Right lobe of liver (tissue), 4 donors: ENCODE data around the gene APH1B.

ENCODE experiments used
- POLR2A ChIP-seq: fragments of 450-650 bp; IDR thresholded peaks from one replicate; pipeline ENCODE4 v1.6.1; 2017; ENCODE audit warnings: antibody characterized with exemption, mild to moderate bottlenecking
- TF ChIP-seq, protein P1 (sequence below), 4 donors: fragments of 200-600 bp in 3 of 4; fragments of 450-650 bp in 1 of 4; IDR thresholded peaks; one replicate each; pipeline versions ENCODE4 v1.5.1 to v1.8.0; 2016 to 2022; ENCODE audit warnings: antibody characterized with exemption in 4 of 4, mild to moderate bottlenecking in 2 of 4
- donor health status: DM: no; HTN: no; CAD: no.
- donor health status: DM: no; HTN: no; CAD: no.
- donor health status: DM: no; HTN: yes; CAD: no.

DNA sequence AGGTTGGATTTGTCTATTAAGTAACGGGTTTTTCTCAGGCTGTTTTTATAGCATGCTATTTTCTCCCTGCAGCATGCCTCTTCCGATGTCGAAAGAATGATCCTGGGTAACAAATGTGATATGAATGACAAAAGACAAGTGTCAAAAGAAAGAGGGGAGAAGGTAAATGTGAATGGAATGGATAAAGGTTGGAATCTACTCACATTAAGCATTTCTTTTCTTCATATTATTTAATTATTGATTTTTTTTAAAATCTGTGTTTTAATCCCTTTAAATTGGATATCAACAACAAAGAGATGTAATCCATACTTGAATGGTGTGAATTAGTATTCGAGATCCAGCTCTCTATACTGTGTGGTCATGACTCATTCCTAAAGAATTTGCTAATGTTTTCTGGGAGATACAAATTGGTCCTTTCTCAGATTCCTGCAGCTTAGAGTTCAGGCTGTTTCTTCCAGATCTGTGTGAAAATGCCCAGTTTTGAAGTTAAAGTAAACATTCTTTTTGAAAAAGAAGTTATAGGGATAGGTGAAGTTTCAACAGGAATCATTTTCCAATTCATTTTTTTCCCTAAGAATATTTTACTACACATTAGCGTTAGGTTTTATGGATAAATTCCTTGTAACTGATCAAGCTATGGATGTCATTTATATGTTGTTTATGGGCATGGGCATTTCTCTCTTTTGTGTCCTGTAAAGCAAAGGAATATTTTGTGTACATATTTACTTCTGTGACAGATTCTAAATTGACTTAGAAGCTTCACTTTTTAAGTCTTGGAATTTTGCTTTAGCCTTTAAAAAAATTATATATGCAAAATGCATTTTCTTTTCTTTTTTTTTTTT is 20.8 kb upstream of the APH1B start:
- TF ChIP-seq, protein P1, sequence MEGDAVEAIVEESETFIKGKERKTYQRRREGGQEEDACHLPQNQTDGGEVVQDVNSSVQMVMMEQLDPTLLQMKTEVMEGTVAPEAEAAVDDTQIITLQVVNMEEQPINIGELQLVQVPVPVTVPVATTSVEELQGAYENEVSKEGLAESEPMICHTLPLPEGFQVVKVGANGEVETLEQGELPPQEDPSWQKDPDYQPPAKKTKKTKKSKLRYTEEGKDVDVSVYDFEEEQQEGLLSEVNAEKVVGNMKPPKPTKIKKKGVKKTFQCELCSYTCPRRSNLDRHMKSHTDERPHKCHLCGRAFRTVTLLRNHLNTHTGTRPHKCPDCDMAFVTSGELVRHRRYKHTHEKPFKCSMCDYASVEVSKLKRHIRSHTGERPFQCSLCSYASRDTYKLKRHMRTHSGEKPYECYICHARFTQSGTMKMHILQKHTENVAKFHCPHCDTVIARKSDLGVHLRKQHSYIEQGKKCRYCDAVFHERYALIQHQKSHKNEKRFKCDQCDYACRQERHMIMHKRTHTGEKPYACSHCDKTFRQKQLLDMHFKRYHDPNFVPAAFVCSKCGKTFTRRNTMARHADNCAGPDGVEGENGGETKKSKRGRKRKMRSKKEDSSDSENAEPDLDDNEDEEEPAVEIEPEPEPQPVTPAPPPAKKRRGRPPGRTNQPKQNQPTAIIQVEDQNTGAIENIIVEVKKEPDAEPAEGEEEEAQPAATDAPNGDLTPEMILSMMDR (IDR thresholded peaks at IDR 0.05): no peak
- TF ChIP-seq POLR2A: no peak
